GM18870 (cell line): Measurements from ENCODE around the gene PSMB11.

Source experiments
- ATAC-seq: cut with Tn5 transposase; IDR thresholded peaks from one replicate; pipeline ENCODE4 v1.9.1; 2021; ENCODE audit warnings: moderate library complexity; ENCODE audit not compliant: unreplicated experiment

PSMB11 gene

GRCh38 chr14:23078692-23079116 is 36.7 kb downstream of the PSMB11 start:
- ATAC-seq = no peak

DNA sequence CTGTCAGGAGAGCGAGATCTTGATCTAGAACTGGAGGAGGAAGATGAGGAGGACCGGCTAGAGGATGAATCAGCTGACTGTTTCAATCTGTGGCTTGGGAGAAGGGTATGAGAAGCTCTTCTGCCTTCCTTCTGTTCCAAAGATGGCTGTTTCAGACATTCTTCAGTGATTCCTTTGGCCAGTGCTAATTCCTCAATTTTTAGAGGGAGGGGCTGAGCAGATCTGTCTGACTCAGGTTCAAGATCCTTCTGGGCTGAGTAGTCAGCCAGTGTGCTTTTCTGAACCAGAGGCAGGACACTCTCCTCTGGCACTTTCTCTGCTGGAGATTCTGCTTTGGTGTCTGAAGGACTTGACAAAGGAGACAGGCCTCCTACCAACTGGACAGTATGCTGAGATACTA is 37.7 kb downstream of the PSMB11 start:
- no peak for ATAC-seq

DNA sequence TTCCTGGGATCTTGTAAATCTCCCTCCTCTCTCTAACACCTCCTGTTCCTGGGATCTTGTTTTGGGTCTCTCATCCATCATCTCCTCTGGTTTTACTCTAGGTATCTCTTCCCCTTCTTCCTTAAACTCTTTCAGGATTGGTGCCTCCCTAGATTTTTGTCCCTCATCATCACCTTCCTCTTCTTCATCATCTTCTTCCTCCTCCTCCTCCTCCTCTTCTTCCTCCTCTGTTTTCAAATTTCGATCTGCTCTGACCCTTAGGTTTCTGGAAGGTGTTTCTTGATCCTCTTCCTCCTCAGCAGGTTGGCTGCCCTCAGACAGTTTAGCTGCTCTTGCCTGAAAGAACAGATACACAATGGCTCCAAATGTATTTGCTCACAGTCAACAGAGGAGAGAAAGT is 38.5 kb downstream of the PSMB11 start:
- no peak for ATAC-seq

DNA sequence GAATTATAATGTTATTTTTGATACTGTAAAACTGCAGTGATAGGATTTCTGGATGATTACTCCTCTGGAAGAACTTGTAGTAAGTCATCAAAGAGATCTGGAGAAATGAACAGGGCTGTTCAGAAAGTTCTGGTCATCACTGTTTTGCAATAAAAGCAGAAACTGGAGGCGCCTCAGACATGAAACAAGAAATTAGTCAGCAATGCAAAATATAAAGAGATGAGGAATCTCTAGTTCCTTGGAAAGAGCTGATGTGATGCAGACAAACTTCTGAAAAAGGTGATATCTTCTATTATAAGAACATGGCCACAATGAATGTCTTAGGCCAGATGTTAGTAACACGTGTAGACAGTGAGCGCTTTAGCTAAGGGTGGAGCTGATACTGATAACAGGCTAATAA is 43.4 kb downstream of the PSMB11 start:
- ATAC-seq = no peak

GRCh38 chr14:23086565-23086964 is 44.6 kb downstream of the PSMB11 start:
- ATAC-seq = no peak

DNA sequence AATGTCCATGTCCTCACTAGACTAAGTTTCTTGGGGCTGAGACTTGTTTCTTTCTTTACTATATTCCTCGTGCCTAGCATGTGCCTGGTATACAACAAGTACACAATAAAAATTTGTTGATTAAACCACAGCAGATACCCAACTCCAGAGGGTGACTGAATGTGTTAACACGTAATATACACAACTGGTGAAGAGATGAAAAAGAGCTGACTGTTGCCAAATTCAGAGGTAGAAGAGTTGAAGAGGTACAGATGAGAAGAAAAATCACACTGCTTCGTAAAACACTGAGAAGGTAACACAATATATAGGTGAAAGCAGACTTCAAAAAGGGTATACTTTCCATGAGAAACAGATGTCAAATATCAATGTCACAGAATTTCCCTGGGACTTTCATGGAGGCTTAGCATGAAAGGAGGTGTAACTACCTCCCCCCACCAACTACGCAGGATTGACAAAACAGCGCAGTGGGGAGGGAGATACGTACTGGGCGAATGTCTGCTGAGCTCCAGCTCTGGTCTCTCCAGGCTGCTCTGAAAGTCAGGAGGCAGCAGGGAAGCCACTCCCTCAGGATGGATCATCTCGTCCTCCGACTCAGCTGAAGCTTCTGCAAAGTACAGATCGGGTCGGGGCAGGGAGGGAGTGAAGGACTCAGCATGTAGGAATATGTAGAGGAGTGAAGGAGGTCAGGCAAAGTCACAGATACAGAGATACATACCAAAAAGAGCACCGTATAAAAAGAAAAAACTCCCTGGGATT is 47.7 kb downstream of the PSMB11 start:
- ATAC-seq = no peak

DNA sequence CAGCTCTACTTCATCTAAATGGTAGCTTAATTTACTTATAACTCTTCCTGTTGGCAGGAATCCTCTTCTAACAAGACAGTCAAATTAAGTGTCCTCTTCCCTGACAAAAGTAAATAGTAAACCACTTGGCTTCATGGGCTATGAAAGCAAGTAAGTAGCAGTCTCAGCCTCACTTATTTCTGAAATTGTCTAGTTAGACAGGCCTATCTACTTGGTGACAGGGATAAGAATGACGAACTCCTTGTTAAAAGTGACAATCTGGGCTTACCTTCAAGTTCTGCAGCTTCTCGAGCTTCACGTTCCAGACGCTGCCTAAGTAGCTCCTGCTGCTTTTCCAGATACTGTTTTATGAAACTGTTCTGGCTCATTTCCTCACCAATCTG is 48.2 kb downstream of the PSMB11 start:
- no peak for ATAC-seq

DNA sequence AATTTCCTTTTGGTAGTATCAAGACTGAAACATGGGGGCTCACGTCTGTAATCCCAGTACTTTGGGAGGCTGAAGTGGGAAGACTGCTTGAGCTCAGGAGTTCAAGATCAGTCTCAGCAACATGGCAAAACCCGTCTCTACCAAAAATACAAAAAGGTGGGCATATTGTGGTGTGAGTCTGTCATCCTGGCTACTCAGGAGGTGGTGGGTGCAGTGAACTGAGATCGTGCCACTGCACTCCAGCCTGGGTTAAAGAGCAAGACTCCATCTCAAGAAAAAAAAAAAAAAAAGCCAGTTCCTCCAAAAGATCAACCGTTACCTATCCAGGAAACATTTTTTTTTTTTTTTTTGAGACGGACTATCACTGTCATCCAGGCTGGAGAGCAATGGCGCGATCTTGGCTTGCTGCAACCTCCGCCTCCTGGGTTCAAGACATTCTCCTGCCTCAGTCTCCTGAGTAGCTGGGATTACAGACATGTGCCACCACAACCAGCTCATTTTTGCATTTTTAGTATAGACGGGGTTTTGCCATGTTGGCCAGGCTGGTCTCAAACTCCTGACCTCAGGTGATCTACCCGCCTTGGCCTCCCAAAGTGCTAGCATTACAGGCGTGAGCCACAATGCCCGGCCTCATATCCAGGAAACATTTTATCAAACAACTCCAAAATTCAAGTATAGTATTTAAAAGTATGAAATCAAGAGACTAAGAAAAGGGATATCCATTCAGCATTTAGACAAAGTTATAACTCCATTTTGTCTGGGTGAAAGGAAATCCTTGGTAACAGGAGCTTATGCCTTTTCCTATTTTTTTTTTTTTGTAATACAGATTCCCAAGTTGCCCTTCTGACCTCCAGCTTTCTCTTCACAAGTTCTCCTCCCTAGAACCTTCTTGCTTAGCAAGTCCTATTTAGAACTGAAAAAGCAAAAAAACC is 49.5 kb downstream of the PSMB11 start:
- no peak for ATAC-seq

- ATAC-seq = no peak
Measured at GRCh38 chr14:23093104-23093503, 51.1 kb downstream of the PSMB11 start.

DNA sequence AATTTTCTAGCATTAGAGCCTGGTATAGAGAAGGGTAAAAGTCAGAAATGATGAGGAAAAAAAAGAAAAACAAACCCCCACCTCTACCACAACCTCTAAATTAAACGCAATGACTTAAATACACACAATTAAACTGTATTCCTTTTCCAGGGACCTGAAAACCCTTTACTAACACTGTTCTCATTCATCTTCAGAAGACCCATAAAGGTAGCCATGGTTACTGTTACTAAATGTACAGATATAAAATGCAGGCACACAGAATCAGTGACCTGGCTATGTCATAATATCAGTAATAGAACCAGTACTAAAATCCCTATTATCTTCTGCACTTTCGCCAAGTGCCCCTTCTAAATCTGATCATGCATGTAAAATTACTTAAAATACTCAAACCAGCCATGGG is 51.5 kb downstream of the PSMB11 start:
- no peak for ATAC-seq
